Measurements from ENCODE around the gene PHACTR4.

- TF ChIP-seq, protein P1, sequence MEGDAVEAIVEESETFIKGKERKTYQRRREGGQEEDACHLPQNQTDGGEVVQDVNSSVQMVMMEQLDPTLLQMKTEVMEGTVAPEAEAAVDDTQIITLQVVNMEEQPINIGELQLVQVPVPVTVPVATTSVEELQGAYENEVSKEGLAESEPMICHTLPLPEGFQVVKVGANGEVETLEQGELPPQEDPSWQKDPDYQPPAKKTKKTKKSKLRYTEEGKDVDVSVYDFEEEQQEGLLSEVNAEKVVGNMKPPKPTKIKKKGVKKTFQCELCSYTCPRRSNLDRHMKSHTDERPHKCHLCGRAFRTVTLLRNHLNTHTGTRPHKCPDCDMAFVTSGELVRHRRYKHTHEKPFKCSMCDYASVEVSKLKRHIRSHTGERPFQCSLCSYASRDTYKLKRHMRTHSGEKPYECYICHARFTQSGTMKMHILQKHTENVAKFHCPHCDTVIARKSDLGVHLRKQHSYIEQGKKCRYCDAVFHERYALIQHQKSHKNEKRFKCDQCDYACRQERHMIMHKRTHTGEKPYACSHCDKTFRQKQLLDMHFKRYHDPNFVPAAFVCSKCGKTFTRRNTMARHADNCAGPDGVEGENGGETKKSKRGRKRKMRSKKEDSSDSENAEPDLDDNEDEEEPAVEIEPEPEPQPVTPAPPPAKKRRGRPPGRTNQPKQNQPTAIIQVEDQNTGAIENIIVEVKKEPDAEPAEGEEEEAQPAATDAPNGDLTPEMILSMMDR (conservative IDR thresholded peaks at IDR 0.05; ENCODE audit: low read depth, low read length), result no peak
- TF ChIP-seq RAD21 (IDR thresholded peaks at IDR 0.05; ENCODE audit: low read length), result no peak
- TF ChIP-seq POLR2A (IDR thresholded peaks at IDR 0.05; ENCODE audit: low read depth, low read length), result no peak
- no peak for TF ChIP-seq SMC3 (IDR thresholded peaks at IDR 0.05; ENCODE audit: low read depth, low read length)
- no peak for TF ChIP-seq MAZ (IDR thresholded peaks at IDR 0.05; ENCODE audit: borderline replicate concordance, low read depth, low read length)
- TF ChIP-seq FOS (IDR thresholded peaks at IDR 0.05; ENCODE audit: low read depth, low read length), result no peak
- no peak for TF ChIP-seq CEBPB (IDR thresholded peaks at IDR 0.05; ENCODE audit: low read depth, low read length)
Measured at GRCh38 chr1:28499553-28499952, 130.0 kb downstream of the PHACTR4 start.
